Lung (tissue), 12 donors: ENCODE measurements around the gene GLIS2. TPM values are rescaled to one million over a fixed set of nuclear protein-coding genes. Genes with fewer than 3 reads are reported as not detected.

Source experiments
- ATAC-seq: fragments of 200-7000 bp; cut with Tn5 transposase; one replicate; pipeline ENCODE4 v1.9.1; 2020; ENCODE audit warnings: moderate number of reproducible peaks; ENCODE audit not compliant: insufficient read depth, low FRiP score
- DNase-seq, 3 donors: peaks; one replicate each; pipeline ENCODE4 v3.0.0-alpha.2; 2013 to 2017
- H3K27ac ChIP-seq, 2 donors: one replicate each; pipeline ENCODE4 v1.5.1; 2013; ENCODE audit warnings: mild to moderate bottlenecking in 2 of 2, moderate library complexity in 2 of 2, control low read depth in 1 of 2, inconsistent platforms in 1 of 2, low read depth in 1 of 2, low read length in 1 of 2
- H3K27me3 ChIP-seq, 3 donors: one replicate each; pipeline ENCODE4 v1.5.1; 2013; ENCODE audit warnings: low read length in 2 of 3; ENCODE audit not compliant: control insufficient read depth in 3 of 3, insufficient read depth in 3 of 3
- H3K36me3 ChIP-seq, 4 donors: one replicate each; pipeline ENCODE4 v1.5.1; 2013; ENCODE audit warnings: low read length in 4 of 4, mild to moderate bottlenecking in 1 of 4, moderate library complexity in 1 of 4; ENCODE audit not compliant: control insufficient read depth in 4 of 4, insufficient read depth in 4 of 4
- H3K4me1 ChIP-seq, 5 donors: one replicate each; pipeline ENCODE4 v1.5.1; 2013; ENCODE audit warnings: low read length in 5 of 5, mild to moderate bottlenecking in 2 of 5, moderate library complexity in 1 of 5; ENCODE audit not compliant: control insufficient read depth in 5 of 5, insufficient read depth in 5 of 5
- H3K4me3 ChIP-seq: one replicate; pipeline ENCODE4 v1.5.1; 2013; ENCODE audit warnings: mild to moderate bottlenecking, control low read depth, moderate library complexity
- H3K9ac ChIP-seq, 2 donors: one replicate each; pipeline ENCODE4 v1.5.1; 2013; ENCODE audit warnings: low read length in 2 of 2, control low read depth in 1 of 2; ENCODE audit not compliant: insufficient read depth in 1 of 2
- H3K9me3 ChIP-seq, 4 donors: one replicate each; pipeline ENCODE4 v1.5.1; 2013; ENCODE audit warnings: low read length in 3 of 4, mild to moderate bottlenecking in 1 of 4, moderate library complexity in 1 of 4; ENCODE audit not compliant: control insufficient read depth in 4 of 4, insufficient read depth in 3 of 4
- CTCF ChIP-seq: IDR thresholded peaks from 2 replicates; pipeline ENCODE4 v1.5.1; 2012; ENCODE audit warnings: mild to moderate bottlenecking; ENCODE audit errors: control extremely low read depth, extremely low read depth
- WGBS, 2 donors: extraction: QIAGEN DNeasy Blood & Tissue Kit; methylation state at CpG; one replicate each; pipeline ENCODE4 v1.1.7; 2013; 5-methylcytosine and 5-hydroxymethylcytosine counted together
- polyA plus RNA-seq, 2 donors: library from polyadenylated mRNA; stranded (reverse); fragments of 200-250 nt; gene quantifications; one replicate each; pipeline ENCODE4 v1.2.1, GENCODE V29; 2013
- total RNA-seq, 2 donors: library from RNA; depleted of rRNA in 1 of 2; stranded (reverse); fragments of >200 nt in 1 of 2; gene quantifications; one replicate each; pipeline ENCODE4 v1.2.1, GENCODE V29; 2014 to 2021
- donor health status: control.
- donor health status: control.
- donor health status: Bipolar disorder and iron deficiency.
- donor health status: healthy.
- donor health status: DM: yes; HTN: yes; CAD: no.

The GLIS2 gene
- total and polyA plus RNA-seq, 4 donors, result 8.8 to 25.5 (median 14.9) TPM

- ATAC-seq (peak; percentile 95), DNase-seq (peak; percentile 96 to 98 (median 97))
- no peaks in the 10 kb centered on the region for H3K36me3 ChIP-seq
- peak overlapping the region; percentile 49 for H3K4me3 ChIP-seq
- WGBS, 2 donors, result 3 to 4% methylated on average over 57 to 68 of the region's 68 CpGs
- H3K4me1 ChIP-seq, result peaks cover 0 to 13% (median 6%) of the 10 kb centered on the region in 5 donors
- peak overlapping the region; percentile 37 to 87 for H3K9ac ChIP-seq
- H3K9me3 ChIP-seq, result no peaks in the 10 kb centered on the region
- peak overlapping the region; percentile 86 to 89 for H3K27ac ChIP-seq
- H3K27me3 ChIP-seq, result no peaks in the 10 kb centered on the region
- no peak for TF ChIP-seq CTCF
These were observed 8.4 kb upstream of the GLIS2 start for GRCh38 chr16:4307215-4308037.

GRCh38 chr16:4309102-4309832, 6.6 kb upstream of the GLIS2 start:
- Histone ChIP-seq H3K4me1 (peaks cover 0 to 13% (median 9%) of the 10 kb centered on the region in 5 donors), H3K27me3 (no peaks in the 10 kb centered on the region), H3K27ac (peak overlapping the region; percentile 2 to 44), H3K36me3 (no peaks in the 10 kb centered on the region), H3K9me3 (no peaks in the 10 kb centered on the region), H3K9ac (no peak overlapping the region), H3K4me3 (no peak overlapping the region)
- DNase-seq, result no peak
- no peak for ATAC-seq
- no peak for TF ChIP-seq CTCF
- 91% methylated on average over 14 of the region's 14 CpGs for WGBS, 2 donors

GRCh38 chr16:4309833-4310266, 6.0 kb upstream of the GLIS2 start:
- 36 to 48% methylated on average over 11 of the region's 11 CpGs for WGBS, 2 donors
- TF ChIP-seq CTCF, result peak; percentile 48
- DNase-seq, result peak; percentile 54 to 70 (median 60)
- Histone ChIP-seq H3K27me3 (no peaks in the 10 kb centered on the region), H3K9ac (no peak overlapping the region), H3K9me3 (no peaks in the 10 kb centered on the region), H3K4me1 (peaks cover 0 to 17% (median 9%) of the 10 kb centered on the region in 5 donors), H3K36me3 (no peaks in the 10 kb centered on the region), H3K4me3 (no peak overlapping the region), H3K27ac (peak overlapping the region; percentile 2 to 26)
- no peak for ATAC-seq
